NT2/D1 (cell line): ENCODE data around the gene OLFML2B.

Source experiments
- DNase-seq: peaks from one replicate; pipeline ENCODE4 v3.0.0-alpha.2; 2011; ENCODE audit warnings: low read depth, low spot score
- H3K27me3 ChIP-seq: 2 replicates; pipeline ENCODE4 v1.6.0; 2011; ENCODE audit warnings: mild to moderate bottlenecking; ENCODE audit not compliant: insufficient read length, insufficient read depth
- H3K36me3 ChIP-seq: 2 replicates; pipeline ENCODE4 v1.6.1; 2011; ENCODE audit warnings: mild to moderate bottlenecking, low read length, mixed read lengths; ENCODE audit not compliant: insufficient read depth, insufficient read length
- H3K4me1 ChIP-seq: 2 replicates; pipeline ENCODE4 v1.5.1; 2011; ENCODE audit not compliant: insufficient read depth, insufficient read length
- H3K4me3 ChIP-seq: 2 replicates; pipeline ENCODE4 v1.5.1; 2011; ENCODE audit warnings: low read depth; ENCODE audit not compliant: insufficient read length
- H3K9ac ChIP-seq: 2 replicates; pipeline ENCODE4 v1.6.0; 2011; ENCODE audit warnings: low read depth; ENCODE audit not compliant: insufficient read length
- H3K9me3 ChIP-seq: 2 replicates; pipeline ENCODE4 v1.5.1; 2011; ENCODE audit warnings: mild to moderate bottlenecking, low read length; ENCODE audit not compliant: insufficient read depth
- SUZ12 ChIP-seq: IDR thresholded peaks from 2 replicates; pipeline ENCODE4 v1.6.1; 2011; ENCODE audit not compliant: insufficient read length, insufficient read depth; ENCODE audit errors: extremely low read depth
- YY1 ChIP-seq: IDR thresholded peaks from 2 replicates; pipeline ENCODE4 v1.6.1; 2011; ENCODE audit not compliant: insufficient read length, insufficient read depth
- ZNF274 ChIP-seq: IDR thresholded peaks from 2 replicates; pipeline ENCODE4 v1.6.1; 2011; ENCODE audit warnings: mild to moderate bottlenecking, low read depth, low read length

The OLFML2B gene

GRCh38 chr1:162035241-162035640 is 11.6 kb upstream of the OLFML2B start:
- Histone ChIP-seq H3K27me3 (no peaks in the 10 kb centered on the region), H3K9me3 (no peaks in the 10 kb centered on the region), H3K4me3 (no peak overlapping the region), H3K9ac (no peak overlapping the region), H3K4me1 (peaks cover 2% of the 10 kb centered on the region), H3K36me3 (no peaks in the 10 kb centered on the region)
- TF ChIP-seq YY1 (no peak), ZNF274 (no peak), SUZ12 (no peak)
- no peak for DNase-seq

- no peaks in the 10 kb centered on the region for H3K27me3 ChIP-seq
- TF ChIP-seq SUZ12 (no peak), YY1 (no peak), ZNF274 (no peak)
- no peak overlapping the region for H3K4me3 ChIP-seq
- H3K36me3 ChIP-seq, result no peaks in the 10 kb centered on the region
- no peaks in the 10 kb centered on the region for H3K9me3 ChIP-seq
- no peak for DNase-seq
- H3K4me1 ChIP-seq, result peaks cover 2% of the 10 kb centered on the region
- no peak overlapping the region for H3K9ac ChIP-seq
These were observed 9.8 kb upstream of the OLFML2B start for GRCh38 chr1:162033428-162033827.

- H3K4me1 ChIP-seq, result no peaks in the 10 kb centered on the region
- TF ChIP-seq SUZ12 (no peak), ZNF274 (no peak), YY1 (no peak)
- H3K9me3 ChIP-seq, result peaks cover 8% of the 10 kb centered on the region
- H3K4me3 ChIP-seq, result no peak overlapping the region
- DNase-seq, result no peak
- H3K9ac ChIP-seq, result no peak overlapping the region
- H3K27me3 ChIP-seq, result peaks cover 6% of the 10 kb centered on the region
- no peaks in the 10 kb centered on the region for H3K36me3 ChIP-seq
These were observed 7.2 kb upstream of the OLFML2B start for GRCh38 chr1:162030759-162031280.

GRCh38 chr1:162029157-162029556 is 5.5 kb upstream of the OLFML2B start:
- DNase-seq, result no peak
- Histone ChIP-seq H3K36me3 (no peaks in the 10 kb centered on the region), H3K27me3 (peaks cover 22% of the 10 kb centered on the region)

GRCh38 chr1:162028726-162029125 is 5.1 kb upstream of the OLFML2B start:
- Histone ChIP-seq H3K27me3 (peaks cover 26% of the 10 kb centered on the region), H3K9me3 (peaks cover 8% of the 10 kb centered on the region), H3K9ac (no peak overlapping the region), H3K4me3 (no peak overlapping the region), H3K36me3 (no peaks in the 10 kb centered on the region), H3K4me1 (no peaks in the 10 kb centered on the region)
- DNase-seq, result no peak
- no peak for TF ChIP-seq ZNF274
- TF ChIP-seq YY1, result no peak
- no peak for TF ChIP-seq SUZ12

More at GRCh38 chr1:162029157-162029556, 5.5 kb upstream of the OLFML2B start:
- Histone ChIP-seq H3K4me1 (no peaks in the 10 kb centered on the region), H3K4me3 (no peak overlapping the region), H3K9me3 (peaks cover 8% of the 10 kb centered on the region), H3K9ac (no peak overlapping the region)
- TF ChIP-seq ZNF274 (no peak), SUZ12 (no peak), YY1 (no peak)

- DNase-seq, result no peak
- no peak overlapping the region for H3K4me3 ChIP-seq
- H3K27me3 ChIP-seq, result peaks cover 40% of the 10 kb centered on the region
- TF ChIP-seq ZNF274, result no peak
- peaks cover 8% of the 10 kb centered on the region for H3K9me3 ChIP-seq
- no peak overlapping the region for H3K9ac ChIP-seq
- no peaks in the 10 kb centered on the region for H3K36me3 ChIP-seq
- H3K4me1 ChIP-seq, result no peaks in the 10 kb centered on the region
These were observed 3.2 kb upstream of the OLFML2B start for GRCh38 chr1:162026881-162027280.

GRCh38 chr1:162025541-162025940 is 1.9 kb upstream of the OLFML2B start:
- Histone ChIP-seq H3K36me3 (no peaks in the 10 kb centered on the region), H3K4me3 (no peak overlapping the region), H3K27me3 (peaks cover 40% of the 10 kb centered on the region), H3K9ac (no peak overlapping the region), H3K4me1 (peaks cover 6% of the 10 kb centered on the region), H3K9me3 (peaks cover 8% of the 10 kb centered on the region)
- TF ChIP-seq YY1 (no peak), ZNF274 (no peak), SUZ12 (no peak)
- no peak for DNase-seq
